HG02798 (cell line): ENCODE data around the gene HHATL.

Experiments
- ATAC-seq: cut with Tn5 transposase; IDR thresholded peaks from one replicate; pipeline ENCODE4 v1.9.1; 2021; ENCODE audit warnings: mild to moderate bottlenecking; ENCODE audit not compliant: unreplicated experiment, poor library complexity

Gene HHATL

GRCh38 chr3:42667523-42668412, 34.8 kb downstream of the HHATL start:
- no peak for ATAC-seq

DNA sequence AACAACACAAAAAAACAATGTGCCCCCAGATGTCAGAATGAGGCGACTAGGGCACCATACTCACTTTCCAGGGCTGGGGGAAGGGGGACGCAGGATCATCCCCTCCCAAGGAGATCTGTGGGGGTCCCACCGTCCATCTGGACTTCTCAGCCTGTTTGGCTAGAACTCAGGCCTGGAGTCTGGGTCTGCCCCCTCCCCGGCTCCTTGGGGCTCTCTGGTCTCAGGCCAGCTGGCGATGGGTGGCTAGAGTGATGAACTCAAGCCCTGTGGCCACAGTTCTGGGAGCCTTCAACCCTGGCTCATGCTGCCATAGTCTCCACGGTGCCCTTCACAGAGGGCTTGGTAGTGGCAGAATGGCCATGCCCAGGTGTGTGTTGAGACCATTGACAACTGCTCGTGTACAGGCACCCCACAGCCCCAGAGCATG, 35.5 kb downstream of the HHATL start:
- no peak for ATAC-seq

- ATAC-seq = no peak
These were observed 36.0 kb downstream of the HHATL start for GRCh38 chr3:42666577-42666998.

- ATAC-seq = no peak
These were observed 36.6 kb downstream of the HHATL start for GRCh38 chr3:42666022-42666421.

DNA sequence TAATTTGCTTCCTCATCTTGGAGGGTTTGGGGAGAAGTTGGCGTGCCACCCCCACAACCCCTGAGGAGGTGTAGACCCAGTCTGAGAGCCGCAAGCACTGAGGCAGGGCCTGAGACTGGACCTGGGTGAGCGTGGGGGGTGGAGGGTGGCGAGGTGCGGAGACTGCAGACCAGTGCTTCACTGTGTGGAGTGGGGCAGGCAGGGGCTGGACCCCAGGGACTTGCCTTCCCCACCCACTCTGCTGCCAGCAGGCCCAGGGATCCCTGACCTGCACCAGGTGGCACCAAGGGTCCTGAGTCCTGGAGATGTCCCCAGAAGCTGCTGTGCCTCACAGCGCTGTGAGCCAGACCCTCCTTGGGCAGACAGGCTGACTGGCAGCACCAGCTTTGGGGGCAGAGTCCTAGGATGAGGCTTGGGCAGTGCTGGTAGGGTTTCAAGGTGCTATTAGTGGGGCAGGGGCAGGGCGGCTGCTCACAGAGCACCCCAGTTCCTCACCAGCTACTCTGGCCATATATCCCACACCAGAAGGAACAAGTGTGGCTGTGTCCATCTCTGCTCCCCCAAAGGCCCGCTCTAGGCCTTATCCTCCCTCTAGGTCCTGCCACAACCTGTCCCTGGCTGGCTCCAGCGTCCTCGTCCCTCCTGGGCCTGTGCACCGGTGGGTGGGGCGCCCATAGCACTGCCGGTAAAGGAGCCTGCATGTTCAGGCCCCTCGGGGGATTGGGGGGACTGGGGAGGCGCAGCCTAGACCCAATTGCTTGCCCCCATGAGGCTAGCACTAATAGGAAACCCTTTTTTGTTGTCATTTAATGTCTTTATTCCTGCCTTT, 37.3 kb downstream of the HHATL start:
- no peak for ATAC-seq

GRCh38 chr3:42664438-42664803, 38.2 kb downstream of the HHATL start:
- no peak for ATAC-seq

GRCh38 chr3:42663581-42664437, 38.8 kb downstream of the HHATL start:
- peak; percentile 46 for ATAC-seq

GRCh38 chr3:42662813-42663535, 39.6 kb downstream of the HHATL start:
- no peak for ATAC-seq

DNA sequence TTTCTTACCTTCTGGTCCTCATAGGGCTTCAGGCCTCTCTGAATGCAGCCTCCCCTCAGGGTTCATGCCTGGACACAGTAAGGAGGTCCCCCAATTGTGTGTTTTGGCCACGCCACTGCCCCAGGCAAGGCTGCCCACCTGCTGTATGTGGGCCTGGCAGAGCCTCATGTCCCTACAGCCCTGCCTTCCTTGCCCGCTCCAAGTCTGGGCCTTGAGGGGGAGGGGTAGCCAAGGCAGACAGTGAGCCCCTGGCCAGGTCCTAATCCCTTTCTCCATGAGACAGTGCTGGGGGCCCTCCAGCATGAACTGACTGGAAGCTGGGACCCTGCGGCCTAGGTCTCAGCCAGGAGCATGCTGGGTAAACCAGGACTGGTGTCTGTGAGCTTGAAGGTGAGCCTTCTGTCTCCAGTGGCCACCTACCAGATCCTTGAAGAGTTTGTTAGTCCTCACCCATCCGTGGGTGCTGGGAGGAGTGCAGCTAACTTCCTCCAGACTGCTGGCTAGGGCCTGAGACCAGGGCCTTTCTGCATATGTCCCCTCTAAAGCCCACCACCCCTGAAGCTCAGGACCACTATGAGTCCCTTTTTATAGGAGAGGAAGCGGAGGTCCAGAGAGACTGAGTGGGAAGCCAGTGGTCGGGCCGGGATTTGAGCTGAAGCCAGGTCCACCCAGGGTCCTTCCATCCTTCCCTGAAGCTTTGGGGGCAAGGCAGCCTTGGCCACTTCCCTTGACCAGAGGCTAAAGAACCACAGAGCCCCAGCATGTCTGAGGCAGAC, 40.4 kb downstream of the HHATL start:
- ATAC-seq = no peak

GRCh38 chr3:42661593-42662022, 41.0 kb downstream of the HHATL start:
- no peak for ATAC-seq

DNA sequence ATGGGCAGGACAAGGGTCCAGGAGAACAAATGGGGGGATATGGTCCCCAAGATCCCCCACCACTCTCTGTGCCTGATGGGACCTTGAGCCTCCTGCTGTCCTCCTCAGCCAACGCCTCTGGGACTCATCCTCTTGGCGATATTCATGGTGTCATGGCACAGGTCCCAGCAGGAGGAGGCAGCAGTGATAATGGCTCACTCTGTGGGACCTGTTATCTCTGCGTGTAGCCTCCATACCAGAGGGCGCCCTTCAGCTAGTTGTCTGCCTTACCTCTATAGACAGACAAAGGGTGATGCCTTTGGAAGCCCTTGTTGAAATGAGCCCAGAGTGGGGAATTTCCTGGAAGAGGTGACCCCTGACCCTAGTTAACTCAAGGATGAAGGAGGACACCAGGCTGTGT, 41.7 kb downstream of the HHATL start:
- ATAC-seq = no peak

- no peak for ATAC-seq
These were observed 42.4 kb downstream of the HHATL start for GRCh38 chr3:42660131-42660715.

GRCh38 chr3:42659451-42660130, 43.0 kb downstream of the HHATL start:
- no peak for ATAC-seq

DNA sequence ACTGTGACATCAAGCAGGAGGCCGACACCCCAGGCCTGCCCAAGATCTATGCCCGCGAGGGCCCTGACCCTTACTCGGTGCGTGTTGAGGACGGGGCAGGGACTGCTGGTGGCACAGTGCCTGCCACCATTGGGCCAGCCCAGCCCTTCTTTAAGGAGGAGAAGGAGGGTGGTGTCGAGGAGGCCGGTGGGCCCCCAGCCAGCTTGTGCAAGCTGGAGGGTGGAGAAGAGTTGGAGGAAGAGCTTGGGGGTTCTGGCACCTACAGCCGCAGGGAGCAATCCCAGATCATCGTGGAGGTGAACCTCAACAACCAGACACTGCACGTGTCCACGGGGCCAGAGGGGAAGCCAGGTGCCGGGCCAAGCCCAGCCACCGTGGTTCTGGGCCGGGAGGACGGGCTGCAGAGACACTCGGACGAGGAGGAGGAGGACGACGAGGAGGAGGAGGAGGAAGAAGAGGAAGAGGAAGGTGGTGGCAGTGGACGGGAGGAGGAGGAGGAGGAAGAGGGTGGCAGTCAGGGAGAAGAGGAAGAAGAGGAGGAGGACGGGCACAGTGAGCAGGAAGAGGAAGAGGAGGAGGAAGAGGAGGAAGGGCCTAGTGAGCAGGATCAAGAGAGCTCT, 43.7 kb downstream of the HHATL start:
- no peak for ATAC-seq

- ATAC-seq = no peak
These were observed 44.4 kb downstream of the HHATL start for GRCh38 chr3:42658091-42658770.

GRCh38 chr3:42657675-42658074, 44.9 kb downstream of the HHATL start:
- ATAC-seq = no peak
